Chondrocyte (in vitro differentiated cells): ENCODE data around the gene NLRP13. TPM values are rescaled to one million over a fixed set of nuclear protein-coding genes. Genes with fewer than 3 reads are reported as not detected.
"Not testable (repeated sequence)": the region's sequence is repeated elsewhere in the genome, so short reads cannot be mapped to it uniquely, and the experiment has no call there.

ENCODE experiments used
- DNase-seq: peaks from one replicate; pipeline ENCODE4 v3.0.0; 2021; ENCODE audit warnings: mixed read lengths, low spot score
- H3K27ac Mint-ChIP-seq: one replicate; pipeline ENCODE4 v1.8.0; 2021; ENCODE audit warnings: mild to moderate bottlenecking, moderate library complexity, mixed read lengths; ENCODE audit not compliant: unreplicated experiment
- H3K27me3 Mint-ChIP-seq: 2 replicates; pipeline ENCODE4 v1.8.0; 2021; ENCODE audit warnings: low read depth, mixed read lengths
- H3K36me3 Mint-ChIP-seq: 2 replicates; pipeline ENCODE4 v1.8.0; 2021; ENCODE audit warnings: low read depth, mixed read lengths
- H3K4me1 Mint-ChIP-seq: 2 replicates; pipeline ENCODE4 v1.8.0; 2021; ENCODE audit warnings: low read depth, mild to moderate bottlenecking, mixed read lengths
- H3K4me3 Mint-ChIP-seq: one replicate; pipeline ENCODE4 v1.8.0; 2021; ENCODE audit warnings: mild to moderate bottlenecking, moderate library complexity, mixed read lengths; ENCODE audit not compliant: unreplicated experiment
- H3K9me3 Mint-ChIP-seq: 2 replicates; pipeline ENCODE4 v1.8.0; 2021; ENCODE audit warnings: low read depth, mixed read lengths
- CTCF ChIP-seq: fragments of 200-600 bp; sonication (generic); IDR thresholded peaks from 2 replicates; pipeline ENCODE4 v1.5.0; 2021; ENCODE audit warnings: antibody characterized with exemption, mild to moderate bottlenecking, moderate library complexity
- total RNA-seq: library from RNA; stranded (reverse); gene quantifications from 3 replicates; pipeline ENCODE4 v1.2.1, GENCODE V29; 2021

Gene NLRP13
- total RNA-seq, 1 donor from 2014 or later, result not detected

DNA sequence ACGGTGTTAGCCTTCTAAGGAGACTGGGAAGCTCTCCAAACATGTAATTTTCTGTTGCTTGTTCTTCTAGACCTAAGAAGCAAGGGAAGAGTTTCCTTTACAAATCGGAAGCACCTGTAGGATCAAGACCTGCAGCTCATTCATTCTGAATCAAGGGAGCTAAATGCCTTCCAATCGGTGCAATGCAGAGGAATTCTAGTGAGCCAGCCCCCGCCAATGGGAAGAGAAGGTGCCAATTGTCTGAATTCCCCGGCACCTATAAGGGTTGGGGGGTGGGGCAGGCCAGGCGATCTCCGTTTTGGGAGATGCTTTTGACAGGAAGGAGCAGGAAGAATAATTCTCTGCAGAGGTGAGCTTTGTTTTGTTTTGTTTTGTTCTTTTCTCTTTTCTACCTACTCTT lies 7.1 kb upstream of the NLRP13 start:
- Mint-ChIP-seq H3K9me3 (peaks cover 63% of the 10 kb centered on the region), H3K4me1 (no peaks in the 10 kb centered on the region), H3K27ac (no peak overlapping the region), H3K4me3 (no peak overlapping the region), H3K27me3 (no peaks in the 10 kb centered on the region), H3K36me3 (peaks cover 5% of the 10 kb centered on the region)
- DNase-seq, result no peak
- no peak for TF ChIP-seq CTCF

GRCh38 chr19:55935206-55935605 lies 3.1 kb upstream of the NLRP13 start:
- TF ChIP-seq CTCF, result no peak
- no peaks in the 10 kb centered on the region for H3K4me1 Mint-ChIP-seq
- peaks cover 7% of the 10 kb centered on the region for H3K36me3 Mint-ChIP-seq
- peaks cover 66% of the 10 kb centered on the region for H3K9me3 Mint-ChIP-seq
- H3K4me3 Mint-ChIP-seq, result no peak overlapping the region
- no peak for DNase-seq
- H3K27ac Mint-ChIP-seq, result no peak overlapping the region
- no peaks in the 10 kb centered on the region for H3K27me3 Mint-ChIP-seq

GRCh38 chr19:55930996-55931515 lies 1.1 kb downstream of the NLRP13 start:
- DNase-seq, result no peak
- TF ChIP-seq CTCF, result no peak
- Mint-ChIP-seq H3K4me1 (no peaks in the 10 kb centered on the region), H3K9me3 (peaks cover 60% of the 10 kb centered on the region), H3K27ac (no peak overlapping the region), H3K27me3 (no peaks in the 10 kb centered on the region), H3K4me3 (no peak overlapping the region), H3K36me3 (peaks cover 5% of the 10 kb centered on the region)

GRCh38 chr19:55929258-55929657 lies 2.9 kb downstream of the NLRP13 start:
- not testable (repeated sequence) for H3K27me3 Mint-ChIP-seq, H3K27ac Mint-ChIP-seq, DNase-seq, H3K36me3 Mint-ChIP-seq, H3K4me3 Mint-ChIP-seq, H3K4me1 Mint-ChIP-seq
- peaks cover 59% of the 10 kb centered on the region for H3K9me3 Mint-ChIP-seq

DNA sequence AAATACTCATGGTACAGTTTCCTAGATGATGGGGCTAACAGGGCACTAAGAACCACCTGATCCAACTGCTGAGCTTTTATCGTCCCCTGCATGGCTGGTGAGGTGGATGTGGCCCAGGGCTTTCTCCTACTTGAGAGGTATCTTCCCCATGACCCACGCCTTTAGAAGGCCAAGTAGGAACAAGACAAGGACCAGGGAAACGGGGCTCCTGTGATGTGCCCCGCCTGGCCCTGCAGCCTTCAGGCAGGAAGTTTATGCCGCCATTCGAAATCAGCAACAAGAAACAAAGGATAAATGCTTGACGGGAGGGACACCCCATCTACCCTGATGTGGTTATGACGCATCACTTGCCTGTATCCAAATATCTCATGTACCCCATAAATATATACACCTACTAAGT lies 4.1 kb downstream of the NLRP13 start:
- H3K27me3 Mint-ChIP-seq, result no peaks in the 10 kb centered on the region
- H3K4me3 Mint-ChIP-seq, result no peak overlapping the region
- no peaks in the 10 kb centered on the region for H3K4me1 Mint-ChIP-seq
- DNase-seq, result no peak
- H3K9me3 Mint-ChIP-seq, result peaks cover 57% of the 10 kb centered on the region
- no peak for TF ChIP-seq CTCF
- peaks cover 2% of the 10 kb centered on the region for H3K36me3 Mint-ChIP-seq
- no peak overlapping the region for H3K27ac Mint-ChIP-seq

DNA sequence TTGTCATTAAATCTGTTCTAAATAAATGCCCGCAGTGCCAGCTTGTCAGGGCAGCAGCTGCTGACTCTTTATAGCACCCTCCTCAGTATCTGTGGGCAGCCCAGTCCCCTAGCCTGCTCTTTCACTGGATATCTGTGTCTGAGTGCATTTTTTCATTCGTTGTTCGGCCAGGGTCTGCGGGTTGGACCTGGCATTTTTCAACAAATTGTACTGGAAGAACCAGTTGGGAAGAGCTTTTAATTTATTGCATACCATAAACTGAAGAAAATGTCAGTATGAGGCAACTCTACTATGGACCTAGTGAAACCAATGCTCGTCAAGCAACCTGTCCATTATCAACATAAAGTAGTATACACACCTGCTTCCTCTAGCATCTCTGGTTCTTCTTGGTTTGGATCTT lies 8.6 kb downstream of the NLRP13 start:
- Mint-ChIP-seq H3K27ac (no peak overlapping the region), H3K36me3 (no peaks in the 10 kb centered on the region), H3K9me3 (peaks cover 61% of the 10 kb centered on the region), H3K4me3 (no peak overlapping the region), H3K4me1 (no peaks in the 10 kb centered on the region), H3K27me3 (no peaks in the 10 kb centered on the region)
- TF ChIP-seq CTCF, result no peak
- DNase-seq, result no peak
